ENCODE results near the gene ZC3H12D.

DNA sequence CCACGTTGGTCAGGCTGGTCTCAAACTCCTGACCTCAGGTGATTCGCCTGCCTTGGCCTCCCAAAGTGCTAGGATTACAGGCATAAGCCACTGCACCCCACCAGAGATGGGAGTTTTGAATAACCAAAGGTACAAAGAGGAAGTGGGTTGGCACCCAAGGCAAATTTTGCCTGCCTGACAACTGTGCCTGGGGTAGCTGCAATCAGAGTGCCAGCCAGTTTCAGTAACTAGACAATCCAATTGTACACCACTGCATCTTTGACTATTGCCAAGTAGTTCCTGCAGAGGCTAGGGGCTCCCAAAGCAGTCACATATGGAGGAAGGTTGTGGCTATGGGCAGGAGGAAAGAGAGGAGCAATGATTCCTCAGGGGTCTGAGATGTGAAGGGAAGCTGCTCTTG lies 16.6 kb downstream of the ZC3H12D start:
- TF ChIP-seq CTCF (IDR thresholded peaks at IDR 0.05; ENCODE audit: low read length) = no peak
- no peak for TF ChIP-seq EZH2 (IDR thresholded peaks at IDR 0.05; ENCODE audit: borderline replicate concordance, low read length)

Measured in OCI-LY1 (cell line).